BJ (cell line): ENCODE results near the gene TNS3. TPM values are rescaled to one million over a fixed set of nuclear protein-coding genes. Genes with fewer than 3 reads are reported as not detected.

ENCODE experiments used
- CTCF ChIA-PET: fragments of 350-600 bp; formaldehyde crosslinking; extraction: SDS; loops from one replicate; lab custom pipeline; 2021; ENCODE audit warnings: antibody characterized with exemption, inconsistent platforms; lab: Yijun Ruan, JAX
- POLR2A ChIA-PET: fragments of 300-600 bp; sonication (Branson Sonifier 250); formaldehyde crosslinking; extraction: SDS; loops from one replicate; lab custom pipeline; 2021; ENCODE audit warnings: antibody characterized with exemption; lab: Charles Lee
- DNase-seq: peaks from one replicate; pipeline ENCODE4 v3.0.0-alpha.2; 2011; ENCODE audit warnings: low read depth
- H3K27me3 ChIP-seq: 2 replicates; pipeline ENCODE4 v1.6.0; 2011; ENCODE audit warnings: low read length; ENCODE audit not compliant: control insufficient read depth, insufficient read depth
- H3K36me3 ChIP-seq: 2 replicates; pipeline ENCODE4 v1.5.1; 2011; ENCODE audit warnings: low read length; ENCODE audit not compliant: control insufficient read depth, insufficient read depth
- H3K4me3 ChIP-seq: 2 replicates; pipeline ENCODE4 v1.5.1; 2011; ENCODE audit warnings: low read depth, mild to moderate bottlenecking, control low read depth, low read length
- polyA plus RNA-seq: library from polyadenylated mRNA; depleted of rRNA; stranded (reverse); fragments of >200 nt; gene quantifications from 2 replicates; pipeline ENCODE4 v1.2.3, GENCODE V29; 2011
- TF ChIP-seq, protein P1 (sequence below): IDR thresholded peaks from 2 replicates; pipeline ENCODE4 v1.5.1; 2011; ENCODE audit warnings: low read depth, mild to moderate bottlenecking, control low read depth, inconsistent platforms, low read length, moderate library complexity; ENCODE audit not compliant: insufficient read depth

The TNS3 gene
- polyA plus RNA-seq, 1 experiment = 126 TPM

- no peak for DNase-seq
- Histone ChIP-seq H3K36me3 (no peaks in the 10 kb centered on the region), H3K4me3 (no peak overlapping the region), H3K27me3 (no peaks in the 10 kb centered on the region)
- CTCF ChIA-PET = interaction anchor here (1.3 kb wide), 1 partner anchor 31 kb away, joined by 3 read pairs; no protein-coding TSS in a partner anchor
- TF ChIP-seq, protein P1, sequence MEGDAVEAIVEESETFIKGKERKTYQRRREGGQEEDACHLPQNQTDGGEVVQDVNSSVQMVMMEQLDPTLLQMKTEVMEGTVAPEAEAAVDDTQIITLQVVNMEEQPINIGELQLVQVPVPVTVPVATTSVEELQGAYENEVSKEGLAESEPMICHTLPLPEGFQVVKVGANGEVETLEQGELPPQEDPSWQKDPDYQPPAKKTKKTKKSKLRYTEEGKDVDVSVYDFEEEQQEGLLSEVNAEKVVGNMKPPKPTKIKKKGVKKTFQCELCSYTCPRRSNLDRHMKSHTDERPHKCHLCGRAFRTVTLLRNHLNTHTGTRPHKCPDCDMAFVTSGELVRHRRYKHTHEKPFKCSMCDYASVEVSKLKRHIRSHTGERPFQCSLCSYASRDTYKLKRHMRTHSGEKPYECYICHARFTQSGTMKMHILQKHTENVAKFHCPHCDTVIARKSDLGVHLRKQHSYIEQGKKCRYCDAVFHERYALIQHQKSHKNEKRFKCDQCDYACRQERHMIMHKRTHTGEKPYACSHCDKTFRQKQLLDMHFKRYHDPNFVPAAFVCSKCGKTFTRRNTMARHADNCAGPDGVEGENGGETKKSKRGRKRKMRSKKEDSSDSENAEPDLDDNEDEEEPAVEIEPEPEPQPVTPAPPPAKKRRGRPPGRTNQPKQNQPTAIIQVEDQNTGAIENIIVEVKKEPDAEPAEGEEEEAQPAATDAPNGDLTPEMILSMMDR = no peak
- POLR2A ChIA-PET = no interaction called here
Measured at GRCh38 chr7:47624689-47625088, 42.8 kb upstream of the TNS3 start.

DNA sequence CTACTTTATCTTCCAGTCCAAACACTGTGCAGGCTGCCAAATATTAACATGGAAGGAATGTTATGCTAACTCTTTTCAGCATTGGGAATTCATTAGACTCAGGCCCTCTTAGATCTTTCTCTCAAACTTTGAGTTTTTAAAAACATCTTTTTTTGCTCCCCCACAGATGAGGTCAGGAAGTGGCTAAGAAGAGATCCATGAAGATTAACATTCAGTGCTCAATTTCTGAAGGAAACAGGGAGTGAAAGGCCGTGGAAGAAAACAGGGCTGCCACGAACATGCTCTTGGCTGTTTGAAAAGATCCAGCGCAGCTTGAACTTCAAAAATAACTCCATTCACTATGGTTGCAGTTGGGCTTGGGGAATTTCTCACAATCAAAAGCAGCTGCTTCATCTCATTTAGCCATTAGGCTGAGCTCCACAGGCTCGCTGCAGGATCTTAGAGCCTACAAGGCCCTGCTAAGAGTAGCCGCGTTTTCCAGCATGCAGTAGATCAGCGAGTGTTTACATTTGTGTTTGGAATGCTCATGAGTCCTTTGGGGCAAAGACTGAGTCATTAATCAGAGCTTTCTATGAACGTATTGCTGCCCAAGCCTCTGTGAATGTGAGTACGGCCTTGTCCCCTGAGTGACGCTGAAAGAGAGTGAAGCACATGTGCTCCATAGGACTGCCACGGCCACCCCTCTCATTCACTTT lies 41.2 kb upstream of the TNS3 start:
- TF ChIP-seq, protein P1 = no peak
- H3K4me3 ChIP-seq = no peak overlapping the region
- no peaks in the 10 kb centered on the region for H3K27me3 ChIP-seq
- ChIA-PET CTCF (interaction anchor here (0.8 to 1.2 kb wide), 3 partner anchors 15 to 152 kb away, joined by 3 read pairs; no protein-coding TSS in a partner anchor), POLR2A (interaction anchor here (1.0 kb wide), 1 partner anchor 13 kb away, joined by 4 read pairs; no protein-coding TSS in a partner anchor)
- DNase-seq = peak; percentile 85
- no peaks in the 10 kb centered on the region for H3K36me3 ChIP-seq

- CTCF ChIA-PET = interaction anchor here (0.8 to 1.2 kb wide), 2 partner anchors 16 to 48 kb away, joined by 3 read pairs; no protein-coding TSS in a partner anchor
- TF ChIP-seq, protein P1 = no peak
- Histone ChIP-seq H3K27me3 (no peaks in the 10 kb centered on the region), H3K36me3 (no peaks in the 10 kb centered on the region), H3K4me3 (no peak overlapping the region)
- POLR2A ChIA-PET = interaction anchor here (1.0 kb wide), 1 partner anchor 12 kb away, joined by 4 read pairs; no protein-coding TSS in a partner anchor
- no peak for DNase-seq
Measured at GRCh38 chr7:47622586-47622945, 40.7 kb upstream of the TNS3 start.

DNA sequence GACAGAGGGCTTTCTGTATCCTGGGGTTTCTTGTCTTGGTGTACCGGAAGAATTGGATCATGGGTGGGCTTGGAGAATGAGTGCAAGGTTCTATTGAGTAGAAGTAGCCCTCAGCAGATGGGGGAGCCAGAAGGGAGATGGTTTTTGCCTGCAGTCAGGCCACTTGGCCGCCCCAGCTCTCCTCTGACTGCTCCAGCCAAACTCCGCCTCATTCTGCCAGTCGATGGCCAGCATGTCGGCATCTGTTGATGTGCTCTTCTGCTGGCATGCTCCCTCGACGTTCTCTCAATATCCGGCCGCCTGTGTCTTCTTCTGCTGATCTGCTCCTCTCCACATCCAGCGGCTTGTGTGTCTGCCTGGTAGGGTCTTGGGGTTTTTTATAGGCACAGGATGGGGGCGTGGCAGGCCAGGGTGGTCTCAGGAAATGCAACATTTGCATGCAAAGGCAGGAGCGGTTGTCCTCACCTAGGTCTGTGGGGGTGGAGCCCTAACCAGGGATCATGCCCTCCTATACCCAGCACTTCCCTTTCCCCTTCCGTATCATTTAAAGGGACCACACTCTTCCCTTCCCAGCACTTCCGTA lies 40.2 kb upstream of the TNS3 start:
- POLR2A ChIA-PET = no interaction called here
- DNase-seq = no peak

GRCh38 chr7:47621347-47621746 lies 39.4 kb upstream of the TNS3 start:
- no peaks in the 10 kb centered on the region for H3K27me3 ChIP-seq
- ChIA-PET POLR2A (no interaction called here), CTCF (interaction anchor here (2.7 kb wide), 1 partner anchor 11 kb away, joined by 10 read pairs; no protein-coding TSS in a partner anchor)
- H3K36me3 ChIP-seq = no peaks in the 10 kb centered on the region
- no peak overlapping the region for H3K4me3 ChIP-seq
- TF ChIP-seq, protein P1 = no peak
- no peak for DNase-seq

More for the DNA sequence above, 40.2 kb upstream of the TNS3 start:
- no peaks in the 10 kb centered on the region for H3K36me3 ChIP-seq
- H3K4me3 ChIP-seq = no peak overlapping the region
- CTCF ChIA-PET = no interaction called here
- no peaks in the 10 kb centered on the region for H3K27me3 ChIP-seq
- TF ChIP-seq, protein P1 = no peak
